Fibroblast of the aortic adventitia (primary cell): Measurements from ENCODE around the gene ADD3. TPM values are rescaled to one million over a fixed set of nuclear protein-coding genes. Genes with fewer than 3 reads are reported as not detected.

Experiments used
- DNase-seq: peaks from one replicate; pipeline ENCODE4 v3.0.0-alpha.2; 2010; ENCODE audit warnings: low read depth
- H3K4me3 ChIP-seq: 2 replicates; pipeline ENCODE4 v1.5.1; 2011; ENCODE audit warnings: low read depth, mild to moderate bottlenecking, control low read depth, low read length, moderate library complexity
- CTCF ChIP-seq: IDR thresholded peaks from 2 replicates; pipeline ENCODE4 v1.5.1; 2011; ENCODE audit warnings: mild to moderate bottlenecking, low read length, control low read depth, inconsistent platforms; ENCODE audit not compliant: insufficient read depth
- total RNA-seq: library from RNA; depleted of rRNA; stranded (reverse); fragments of >200 nt; gene quantifications from 2 replicates; pipeline ENCODE4 v1.2.3, GENCODE V29; 2012; ENCODE audit warnings: low replicate concordance

Gene ADD3
- total RNA-seq, 1 donor, result 524 TPM

GRCh38 chr10:110002801-110003523 is 4.8 kb upstream of the ADD3 start:
- TF ChIP-seq CTCF, result no peak
- H3K4me3 ChIP-seq, result no peak overlapping the region
- DNase-seq, result no peak

GRCh38 chr10:110003524-110003885 is 4.3 kb upstream of the ADD3 start:
- TF ChIP-seq CTCF, result no peak

GRCh38 chr10:110005719-110006118 is 2.1 kb upstream of the ADD3 start:
- peak overlapping the region; percentile 74 for H3K4me3 ChIP-seq
- no peak for TF ChIP-seq CTCF
- DNase-seq, result peak; percentile 88

More at GRCh38 chr10:110003524-110003885, 4.3 kb upstream of the ADD3 start:
- H3K4me3 ChIP-seq, result no peak overlapping the region
- no peak for DNase-seq

DNA sequence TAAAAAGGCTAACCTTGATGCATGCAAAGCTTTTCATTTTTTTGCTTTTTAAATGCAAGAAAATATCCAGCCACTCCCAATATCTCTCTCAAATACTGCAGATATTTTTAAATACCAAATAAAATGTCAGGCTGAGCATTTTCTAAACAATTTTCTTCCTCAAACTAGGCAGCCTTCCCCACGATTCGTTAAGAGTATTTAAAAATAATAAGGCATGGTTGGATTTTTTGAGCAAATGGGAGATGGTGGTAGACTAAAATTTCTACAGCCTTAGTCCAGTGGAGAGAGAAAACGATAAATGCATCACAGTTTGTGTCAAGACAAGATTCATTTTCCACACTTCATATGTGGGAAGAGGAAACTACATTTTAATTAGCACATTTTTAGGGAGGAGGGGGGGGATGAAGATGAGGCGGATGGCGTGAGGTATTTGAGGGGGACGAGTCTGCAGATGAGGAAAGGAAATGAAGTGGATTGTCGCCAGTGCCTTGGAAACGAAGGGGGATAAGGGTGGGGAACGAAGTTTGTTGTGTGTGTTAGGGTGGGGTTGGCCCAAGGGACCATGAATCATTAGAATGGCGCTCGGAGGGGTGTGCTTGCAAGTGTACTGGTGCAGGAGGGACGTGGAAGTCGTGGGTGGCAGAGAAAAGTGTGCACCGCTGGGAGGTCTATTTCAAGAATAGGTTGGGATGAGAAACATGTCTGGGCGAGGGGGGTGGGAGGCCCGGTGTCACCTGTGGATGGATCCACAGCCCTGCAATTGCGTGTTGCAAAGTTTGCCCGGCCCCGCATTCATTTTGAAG is 1.2 kb upstream of the ADD3 start:
- peak; percentile 93 for DNase-seq
- TF ChIP-seq CTCF, result no peak
- peak overlapping the region; percentile 74 for H3K4me3 ChIP-seq

DNA sequence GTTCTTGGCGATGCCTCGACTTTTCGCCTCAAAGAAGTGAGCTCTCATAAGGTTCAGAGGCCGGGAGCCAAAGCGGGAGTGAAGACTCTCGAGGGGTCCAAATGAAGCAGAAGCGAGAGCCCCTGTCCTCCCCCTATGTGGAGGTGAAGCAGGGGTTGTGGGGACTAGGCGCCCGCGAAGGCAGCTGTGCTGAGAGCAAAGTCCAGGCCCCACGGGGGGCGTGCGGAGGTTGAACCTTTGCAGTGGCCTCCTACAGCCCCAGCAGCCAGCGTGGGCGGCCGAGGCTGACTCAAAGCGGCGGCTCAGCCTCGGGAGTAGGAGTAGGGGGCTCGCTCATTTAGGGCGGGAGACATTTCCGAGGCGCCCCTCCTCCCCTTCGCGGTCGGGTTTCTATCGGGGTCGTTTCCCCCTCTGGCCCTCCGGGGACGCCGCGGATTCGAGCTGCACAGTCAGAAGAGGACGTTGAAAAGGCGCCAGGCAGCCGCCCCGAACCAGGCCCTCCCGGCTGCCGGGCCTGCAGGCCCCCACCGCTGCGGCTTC is 553 bp upstream of the ADD3 start:
- peak overlapping the region; percentile 74 for H3K4me3 ChIP-seq
- DNase-seq, result no peak
- no peak for TF ChIP-seq CTCF

- no peak for DNase-seq
- H3K4me3 ChIP-seq, result peak overlapping the region; percentile 93
- no peak for TF ChIP-seq CTCF
Measured at GRCh38 chr10:110008518-110009339, 945 bp downstream of the ADD3 start.
